ENCODE results near the gene DOLK.

Gene DOLK

GRCh38 chr9:128947527-128948301 lies at the start of gene DOLK, which contains the start of gene NUP188:
TSS of gene DOLK (minus strand) at chr9:128947603. CDS start at chr9:128947303, 300 bp downstream.
TSS of gene NUP188 (plus strand) at chr9:128947699. CDS start at chr9:128947720, 21 bp downstream.
- DNase-seq (ENCODE audit: low read depth, low spot score): peak; percentile 89
- in situ Hi-C loops (cut with HindIII; ENCODE audit: low sequenced_read_pairs): no loop called here

GRCh38 chr9:128995791-128996190 lies 48.4 kb upstream of the DOLK start:
- H3K4me3 ChIP-seq (ENCODE audit: low read depth, low read length): no peak overlapping the region
- in situ Hi-C loops (cut with HindIII; ENCODE audit: low sequenced_read_pairs): no loop called here
- TF ChIP-seq CTCF (IDR thresholded peaks at IDR 0.05; ENCODE audit: low read depth, low read length): no peak
- no peak for DNase-seq (ENCODE audit: low read depth, low spot score)

More at GRCh38 chr9:128947527-128948301, at the start of gene DOLK, which contains the start of gene NUP188:
- TF ChIP-seq CTCF (IDR thresholded peaks at IDR 0.05; ENCODE audit: low read depth, low read length): no peak
- peak within 1 kb of the TSS; percentile 96 for H3K4me3 ChIP-seq (ENCODE audit: low read depth, low read length)

GRCh38 chr9:128992995-128993394 lies 45.6 kb upstream of the DOLK start:
- H3K4me3 ChIP-seq (ENCODE audit: low read depth, low read length): no peak overlapping the region
- no peak for DNase-seq (ENCODE audit: low read depth, low spot score)
- in situ Hi-C loops (cut with HindIII; ENCODE audit: low sequenced_read_pairs): no loop called here
- TF ChIP-seq CTCF (IDR thresholded peaks at IDR 0.05; ENCODE audit: low read depth, low read length): peak; percentile 39

GRCh38 chr9:128987805-128988204 lies 40.4 kb upstream of the DOLK start:
- peak; percentile 89 for DNase-seq (ENCODE audit: low read depth, low spot score)
- TF ChIP-seq CTCF (IDR thresholded peaks at IDR 0.05; ENCODE audit: low read depth, low read length): no peak
- in situ Hi-C loops (cut with HindIII; ENCODE audit: low sequenced_read_pairs): no loop called here
- H3K4me3 ChIP-seq (ENCODE audit: low read depth, low read length): no peak overlapping the region

GRCh38 chr9:128986671-128987070 lies 39.3 kb upstream of the DOLK start:
- no peak for TF ChIP-seq CTCF (IDR thresholded peaks at IDR 0.05; ENCODE audit: low read depth, low read length)
- in situ Hi-C loops (cut with HindIII; ENCODE audit: low sequenced_read_pairs): no loop called here
- DNase-seq (ENCODE audit: low read depth, low spot score): no peak
- no peak overlapping the region for H3K4me3 ChIP-seq (ENCODE audit: low read depth, low read length)

- no peak for TF ChIP-seq CTCF (IDR thresholded peaks at IDR 0.05; ENCODE audit: low read depth, low read length)
- no peak overlapping the region for H3K4me3 ChIP-seq (ENCODE audit: low read depth, low read length)
- in situ Hi-C loops (cut with HindIII; ENCODE audit: low sequenced_read_pairs): no loop called here
- DNase-seq (ENCODE audit: low read depth, low spot score): no peak
Observed at GRCh38 chr9:128983536-128983935, 36.1 kb upstream of the DOLK start.
